Measurements from ENCODE around the gene APMAP.

The APMAP gene

GRCh38 chr20:25022680-25023079 lies 30.1 kb upstream of the APMAP start:
- Histone ChIP-seq H3K27me3 (ENCODE audit: insufficient read depth, low read depth, severe bottlenecking) (no peaks in the 10 kb centered on the region), H3K9me3 (ENCODE audit: severe bottlenecking) (no peaks in the 10 kb centered on the region), H3K36me3 (no peaks in the 10 kb centered on the region), H3K27ac (no peak overlapping the region), H3K4me3 (ENCODE audit: low read depth, low read length) (no peak overlapping the region)
- no peak for DNase-seq
- no peak for TF ChIP-seq CTCF (IDR thresholded peaks at IDR 0.05; ENCODE audit: low read depth, low read length)

- Histone ChIP-seq H3K36me3 (no peaks in the 10 kb centered on the region), H3K4me3 (ENCODE audit: low read depth, low read length) (no peak overlapping the region), H3K27me3 (ENCODE audit: insufficient read depth, low read depth, severe bottlenecking) (no peaks in the 10 kb centered on the region), H3K27ac (no peak overlapping the region), H3K9me3 (ENCODE audit: severe bottlenecking) (no peaks in the 10 kb centered on the region)
- DNase-seq = no peak
- no peak for TF ChIP-seq CTCF (IDR thresholded peaks at IDR 0.05; ENCODE audit: low read depth, low read length)
Observed at GRCh38 chr20:25021336-25021735, 28.8 kb upstream of the APMAP start.

- no peak for DNase-seq
- no peaks in the 10 kb centered on the region for H3K27me3 ChIP-seq (ENCODE audit: insufficient read depth, low read depth, severe bottlenecking)
- H3K36me3 ChIP-seq = no peaks in the 10 kb centered on the region
- H3K4me3 ChIP-seq (ENCODE audit: low read depth, low read length) = no peak overlapping the region
- H3K27ac ChIP-seq = no peak overlapping the region
- no peaks in the 10 kb centered on the region for H3K9me3 ChIP-seq (ENCODE audit: severe bottlenecking)
- TF ChIP-seq CTCF (IDR thresholded peaks at IDR 0.05; ENCODE audit: low read depth, low read length) = no peak
Observed at GRCh38 chr20:25020901-25021301, 28.4 kb upstream of the APMAP start.

GRCh38 chr20:25020345-25020744 lies 27.8 kb upstream of the APMAP start:
- no peaks in the 10 kb centered on the region for H3K27me3 ChIP-seq (ENCODE audit: insufficient read depth, low read depth, severe bottlenecking)
- no peak overlapping the region for H3K4me3 ChIP-seq (ENCODE audit: low read depth, low read length)
- TF ChIP-seq CTCF (IDR thresholded peaks at IDR 0.05; ENCODE audit: low read depth, low read length) = no peak
- DNase-seq = no peak
- H3K36me3 ChIP-seq = no peaks in the 10 kb centered on the region
- no peak overlapping the region for H3K27ac ChIP-seq
- H3K9me3 ChIP-seq (ENCODE audit: severe bottlenecking) = no peaks in the 10 kb centered on the region

- DNase-seq = no peak
- Histone ChIP-seq H3K4me3 (ENCODE audit: low read depth, low read length) (no peak overlapping the region), H3K9me3 (ENCODE audit: severe bottlenecking) (no peaks in the 10 kb centered on the region), H3K36me3 (no peaks in the 10 kb centered on the region), H3K27ac (no peak overlapping the region), H3K27me3 (ENCODE audit: insufficient read depth, low read depth, severe bottlenecking) (no peaks in the 10 kb centered on the region)
- TF ChIP-seq CTCF (IDR thresholded peaks at IDR 0.05; ENCODE audit: low read depth, low read length) = no peak
Observed at GRCh38 chr20:25019381-25020155, 27.0 kb upstream of the APMAP start.

GRCh38 chr20:25018841-25019240 lies 26.3 kb upstream of the APMAP start:
- Histone ChIP-seq H3K27ac (no peak overlapping the region), H3K27me3 (ENCODE audit: insufficient read depth, low read depth, severe bottlenecking) (no peaks in the 10 kb centered on the region)

More at GRCh38 chr20:25018841-25019240, 26.3 kb upstream of the APMAP start:
- Histone ChIP-seq H3K4me3 (ENCODE audit: low read depth, low read length) (no peak overlapping the region), H3K36me3 (no peaks in the 10 kb centered on the region), H3K9me3 (ENCODE audit: severe bottlenecking) (no peaks in the 10 kb centered on the region)
- TF ChIP-seq CTCF (IDR thresholded peaks at IDR 0.05; ENCODE audit: low read depth, low read length) = no peak
- DNase-seq = no peak

All from WERI-Rb-1 (cell line).